LNCaP clone FGC (cell line): Measurements from ENCODE around the gene ANKFN1.

Source experiments
- DNase-seq: peaks from one replicate; pipeline ENCODE4 v3.0.0-alpha.2; 2011; ENCODE audit warnings: low read depth
- H3K4me3 ChIP-seq: 2 replicates; pipeline ENCODE4 v1.5.1; 2011; ENCODE audit warnings: mild to moderate bottlenecking, low read depth, low read length, control low read depth
- CTCF ChIP-seq: IDR thresholded peaks from 2 replicates; pipeline ENCODE4 v1.5.1; 2012; ENCODE audit warnings: mild to moderate bottlenecking; ENCODE audit not compliant: control insufficient read depth, insufficient read depth; ENCODE audit errors: extremely low read depth

ANKFN1 gene

DNA sequence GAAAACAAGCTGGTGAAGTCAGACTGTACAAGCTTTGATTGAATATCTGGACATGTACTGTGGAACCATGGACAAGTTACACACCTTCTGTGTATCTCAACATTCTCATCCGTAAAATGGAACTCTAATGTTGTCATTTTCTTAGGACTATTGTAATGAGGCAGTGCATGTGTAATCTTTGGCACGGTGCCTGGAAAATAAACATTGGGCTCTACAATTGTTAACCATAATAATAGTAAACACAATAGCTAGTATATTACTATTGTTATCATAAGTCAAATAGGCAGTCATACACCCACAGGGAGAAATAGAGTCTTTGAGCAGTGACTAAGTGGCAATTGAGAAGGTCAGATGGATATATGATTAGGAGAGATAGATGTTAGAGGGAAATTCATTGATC is 39.8 kb upstream of the ANKFN1 start:
- H3K4me3 ChIP-seq: no peak overlapping the region
- TF ChIP-seq CTCF: no peak
- DNase-seq: no peak

GRCh38 chr17:56114469-56114868 is 38.8 kb upstream of the ANKFN1 start:
- DNase-seq: no peak
- TF ChIP-seq CTCF: no peak
- no peak overlapping the region for H3K4me3 ChIP-seq

GRCh38 chr17:56119191-56119590 is 34.1 kb upstream of the ANKFN1 start:
- no peak for TF ChIP-seq CTCF
- no peak overlapping the region for H3K4me3 ChIP-seq
- no peak for DNase-seq

DNA sequence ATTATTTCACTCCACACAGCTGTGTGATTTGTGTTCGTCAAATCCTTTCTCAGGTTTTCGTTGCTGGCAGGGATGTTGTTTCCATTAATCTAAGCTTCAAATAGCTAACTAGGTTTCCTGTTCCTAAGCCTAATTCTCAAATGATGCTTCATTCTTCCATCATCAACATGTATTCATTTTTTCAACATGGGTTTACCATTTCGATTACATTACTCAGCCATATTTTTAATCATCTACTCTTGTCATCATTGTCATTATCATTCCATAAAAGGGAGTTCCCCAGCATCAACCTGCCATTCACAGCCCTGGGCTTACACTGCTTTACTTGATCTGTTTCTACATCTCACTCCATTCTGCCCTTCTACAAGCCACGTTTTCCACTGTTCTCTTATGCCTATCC is 33.3 kb upstream of the ANKFN1 start:
- DNase-seq: no peak
- H3K4me3 ChIP-seq: no peak overlapping the region
- TF ChIP-seq CTCF: no peak

- TF ChIP-seq CTCF: no peak
- no peak for DNase-seq
- H3K4me3 ChIP-seq: no peak overlapping the region
Measured at GRCh38 chr17:56121191-56122051, 31.9 kb upstream of the ANKFN1 start.

DNA sequence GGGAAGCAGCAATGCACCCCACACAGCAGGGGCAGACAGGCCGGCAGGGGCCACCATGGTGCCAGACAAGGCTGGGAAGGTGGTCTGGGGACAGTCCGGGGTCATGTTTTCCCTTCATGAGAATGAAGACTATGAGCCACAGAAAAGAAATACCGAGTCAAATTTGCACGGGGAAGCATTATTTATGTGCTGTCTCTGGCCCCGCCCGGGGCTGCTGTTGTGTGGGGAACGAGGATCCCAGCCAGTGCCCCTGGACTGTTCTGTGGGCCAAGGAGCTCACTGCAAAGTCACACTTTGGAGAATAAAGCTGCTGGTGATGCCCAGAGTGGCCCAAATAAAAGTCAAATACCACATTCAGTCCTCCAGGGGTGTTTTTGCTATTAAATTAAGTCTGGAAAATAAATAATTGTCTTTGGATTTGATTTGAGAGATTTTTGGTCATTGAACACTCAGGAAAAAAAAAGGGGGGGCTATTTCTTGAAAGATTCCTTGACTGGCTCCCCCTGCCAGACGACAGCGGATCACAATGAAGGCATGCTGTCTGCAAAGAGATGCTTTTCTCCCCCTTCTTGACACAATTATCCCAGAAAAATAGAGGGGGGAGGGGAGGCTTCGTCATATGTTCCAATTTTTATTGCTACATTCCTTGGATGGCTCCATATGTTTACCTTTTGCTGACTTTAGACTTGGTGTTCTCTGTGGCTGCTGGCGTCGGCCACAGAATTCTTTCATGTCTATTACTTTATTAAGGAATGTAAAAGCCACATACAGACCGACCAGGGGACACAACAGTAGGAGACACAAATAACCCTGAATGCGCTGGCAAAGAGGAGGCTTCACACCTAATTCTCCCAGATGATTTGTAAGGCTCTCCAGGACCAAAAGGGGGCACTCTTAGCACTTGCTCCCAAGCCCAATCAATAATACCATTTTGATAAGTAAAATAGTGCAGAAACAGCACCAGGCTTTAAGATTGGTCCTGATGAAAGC is 27.1 kb upstream of the ANKFN1 start:
- H3K4me3 ChIP-seq: no peak overlapping the region
- peak; percentile 76 for TF ChIP-seq CTCF
- DNase-seq: no peak
